HG03354 (cell line): ENCODE data around the gene ATP9B.

Experiments used
- ATAC-seq: cut with Tn5 transposase; IDR thresholded peaks from one replicate; pipeline ENCODE4 v1.9.1; 2021; ENCODE audit warnings: mild to moderate bottlenecking; ENCODE audit not compliant: unreplicated experiment, poor library complexity, severe bottlenecking

ATP9B gene

DNA sequence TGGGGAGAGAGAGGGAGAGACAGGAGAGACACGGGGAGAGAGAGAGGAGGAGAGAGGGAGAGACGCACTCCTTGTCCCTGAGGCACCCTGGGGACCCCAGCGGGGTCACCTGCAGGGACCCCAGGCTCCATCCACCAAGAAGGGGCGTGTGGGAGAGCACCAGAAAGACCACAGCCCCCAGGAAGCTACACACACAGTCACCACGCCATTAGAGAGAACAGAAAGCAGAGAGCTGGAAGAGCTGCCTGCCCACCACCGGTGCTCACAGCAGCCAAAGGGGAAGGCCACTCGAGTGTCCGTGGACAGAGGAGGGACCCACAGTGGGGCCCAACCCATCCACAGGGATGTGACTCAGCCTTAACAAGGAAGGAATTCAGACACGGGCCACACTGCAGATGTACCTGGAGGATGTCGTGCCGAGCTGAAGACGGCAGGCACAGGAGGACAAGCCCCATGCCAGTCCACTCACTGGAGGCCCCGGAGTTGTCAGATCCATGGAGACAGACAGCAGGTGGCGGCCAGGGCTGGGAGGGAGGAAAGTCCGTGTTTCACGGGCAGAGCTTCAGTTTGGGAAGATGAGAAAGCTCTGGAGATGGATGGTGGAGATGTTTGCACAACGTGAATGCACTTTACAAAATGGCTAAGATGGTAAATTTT lies 315.1 kb downstream of the ATP9B start:
- ATAC-seq: no peak

DNA sequence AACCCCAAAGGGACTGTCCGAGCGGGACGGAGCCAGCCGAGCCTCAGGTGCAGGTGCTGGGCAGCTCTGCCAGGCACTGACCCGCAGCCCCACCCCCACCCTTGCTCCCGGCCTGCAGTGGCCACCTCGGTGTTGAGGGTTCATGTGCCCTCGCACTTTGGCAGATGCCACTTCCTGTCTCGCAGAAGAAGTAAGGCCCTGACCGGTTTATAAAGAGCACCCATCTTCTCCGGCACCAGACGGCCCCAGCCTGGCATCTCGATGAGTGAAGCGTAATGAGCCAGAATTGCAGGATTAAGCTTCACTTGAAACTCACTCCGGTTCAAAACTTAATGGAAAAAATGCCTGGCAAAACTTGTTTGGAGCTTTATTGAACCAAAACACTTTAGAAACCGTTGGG lies 315.6 kb downstream of the ATP9B start:
- ATAC-seq: no peak

DNA sequence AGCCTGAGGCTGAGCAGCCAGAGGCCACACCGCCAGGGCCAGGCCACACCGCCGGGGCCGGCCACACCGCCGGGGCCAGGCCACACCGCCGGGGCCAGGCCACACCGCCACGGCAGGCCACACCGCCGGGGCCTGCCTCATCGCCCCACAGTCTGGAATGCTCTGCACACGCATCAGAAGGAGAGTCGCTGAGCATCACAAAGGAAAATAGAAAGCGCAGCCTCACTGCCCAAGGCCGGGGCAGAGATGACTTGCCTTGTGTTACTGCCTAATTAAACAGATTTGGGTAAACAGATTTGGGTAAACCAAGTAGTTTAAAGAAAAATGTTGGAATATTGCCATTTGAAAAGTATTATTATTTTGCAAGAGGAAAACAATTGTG lies 316.1 kb downstream of the ATP9B start:
- no peak for ATAC-seq

DNA sequence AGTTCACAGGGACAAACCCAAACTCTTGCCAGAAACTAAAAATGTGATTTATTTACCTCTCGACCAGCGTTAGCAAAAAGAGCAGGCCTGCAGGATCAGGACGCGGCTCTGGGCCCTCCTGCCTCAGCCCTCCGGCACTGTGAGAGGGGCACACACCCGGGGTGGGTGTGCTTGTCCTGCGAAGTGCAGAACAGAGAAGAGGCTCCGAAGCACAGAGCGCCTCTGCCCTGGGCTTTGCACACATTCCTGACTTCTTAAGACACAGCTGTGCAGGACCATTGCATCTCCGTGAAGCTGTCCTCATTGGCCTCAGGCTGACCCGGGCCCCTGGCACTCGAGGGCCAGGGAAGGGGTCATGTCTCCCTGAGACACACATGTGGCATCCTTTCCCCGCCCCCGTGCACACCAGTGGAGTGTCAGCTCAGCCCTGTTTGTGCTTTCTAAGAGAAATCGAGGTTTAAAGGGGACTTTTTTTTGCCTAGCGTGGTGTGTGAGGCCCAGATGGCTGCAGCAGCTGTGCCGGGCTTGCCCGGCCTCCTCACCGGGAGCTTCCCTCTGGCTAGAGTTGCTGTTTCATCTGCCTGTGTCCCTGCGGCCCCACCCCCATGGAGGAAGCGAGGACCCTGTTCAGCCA lies 316.6 kb downstream of the ATP9B start:
- ATAC-seq: no peak

DNA sequence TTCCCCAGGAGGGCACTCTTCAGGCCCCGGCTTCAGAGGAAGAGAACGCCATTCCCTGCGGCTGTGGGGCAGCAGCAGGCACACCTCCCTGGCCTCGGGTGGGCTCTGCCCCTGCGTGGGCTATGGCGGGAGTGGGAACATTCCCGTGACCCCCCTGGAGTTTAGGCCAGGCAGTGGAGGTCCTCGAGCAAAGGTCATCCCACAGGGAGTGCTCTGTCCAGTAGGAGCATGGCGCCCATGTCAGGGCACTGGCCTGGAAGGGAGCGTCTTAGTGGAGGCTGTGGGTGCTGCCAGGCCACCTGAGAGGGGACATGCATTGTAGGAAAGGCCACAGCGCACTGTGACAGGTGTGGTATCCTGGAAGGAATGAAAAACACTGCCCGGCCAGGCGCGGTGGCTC lies 317.4 kb downstream of the ATP9B start:
- ATAC-seq: no peak

DNA sequence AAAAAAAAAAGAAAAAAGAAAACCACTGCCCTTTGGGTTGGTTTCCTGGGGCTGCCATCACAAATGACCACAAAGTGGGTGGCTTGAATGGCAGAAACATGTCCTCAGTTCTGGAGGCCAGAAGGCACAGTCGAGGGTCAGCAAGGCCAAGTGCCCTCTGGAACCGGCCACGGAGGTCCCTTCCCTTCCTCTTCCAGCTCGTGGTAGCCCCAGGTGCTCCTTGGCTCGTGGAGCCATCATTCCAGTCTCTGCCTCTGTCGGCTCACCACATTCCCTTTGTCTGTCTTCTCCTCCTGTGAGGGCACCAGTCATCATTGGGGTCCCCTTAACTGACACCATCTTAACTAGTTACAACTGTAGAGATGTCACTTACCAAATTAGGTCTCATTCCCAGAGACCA lies 318.0 kb downstream of the ATP9B start:
- no peak for ATAC-seq

DNA sequence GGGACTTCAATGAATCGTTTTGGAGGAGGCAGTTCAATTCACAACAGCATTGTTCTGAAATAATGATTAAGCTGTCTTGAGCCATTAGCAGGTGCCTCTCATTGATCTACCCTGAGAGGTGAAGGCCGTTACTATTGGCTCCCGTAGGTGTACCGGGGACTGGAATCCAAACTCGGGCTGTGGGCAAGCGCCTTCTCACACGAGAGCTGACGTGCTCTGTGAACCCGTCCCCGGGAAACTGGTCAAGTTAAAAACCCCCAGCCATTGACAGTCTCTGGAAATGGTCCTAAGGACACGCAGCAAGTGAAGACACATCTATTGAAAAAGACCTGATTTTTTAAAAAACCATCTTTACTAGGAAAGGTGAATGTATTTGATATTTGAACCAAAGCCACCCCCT lies 318.4 kb downstream of the ATP9B start:
- ATAC-seq: no peak

DNA sequence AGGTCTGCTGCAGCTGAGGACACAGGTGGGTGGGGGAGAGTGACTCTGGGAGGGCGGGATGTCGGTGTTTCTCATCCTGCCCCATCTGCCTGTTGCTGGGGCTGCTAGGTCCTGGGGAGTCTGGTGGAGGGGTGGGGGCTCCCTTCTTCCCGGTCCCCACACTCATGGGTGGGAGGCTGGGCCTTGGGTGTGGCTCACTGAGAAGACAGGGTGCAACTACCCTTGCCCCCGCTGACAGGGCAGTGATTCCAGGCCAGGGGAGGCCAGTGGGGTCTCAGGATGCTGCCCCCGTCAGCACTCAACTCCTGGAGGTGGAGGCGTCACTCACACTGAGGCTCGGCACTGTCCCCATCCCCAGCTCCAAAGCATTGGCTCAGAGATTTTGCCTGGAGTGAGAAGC lies 318.8 kb downstream of the ATP9B start:
- no peak for ATAC-seq

DNA sequence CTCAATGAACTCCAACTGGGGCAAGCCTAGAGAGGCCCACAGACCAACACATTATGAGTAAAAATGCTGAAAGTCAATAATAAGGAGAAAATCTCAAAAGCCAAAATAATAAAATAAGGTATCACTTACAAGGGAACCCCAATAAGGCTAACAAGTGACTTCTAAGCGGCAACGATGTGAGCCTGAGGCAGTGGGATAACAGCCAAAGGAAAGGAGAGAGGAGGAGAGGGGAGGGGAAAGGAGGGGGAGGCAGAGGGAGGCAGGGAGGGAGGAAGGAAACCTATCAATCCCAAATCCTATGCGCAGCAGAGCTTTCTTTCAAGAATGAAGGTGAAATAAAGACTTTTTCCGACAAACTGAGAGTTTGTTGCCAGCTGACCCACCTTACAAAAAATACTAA lies 320.5 kb downstream of the ATP9B start:
- ATAC-seq: no peak

DNA sequence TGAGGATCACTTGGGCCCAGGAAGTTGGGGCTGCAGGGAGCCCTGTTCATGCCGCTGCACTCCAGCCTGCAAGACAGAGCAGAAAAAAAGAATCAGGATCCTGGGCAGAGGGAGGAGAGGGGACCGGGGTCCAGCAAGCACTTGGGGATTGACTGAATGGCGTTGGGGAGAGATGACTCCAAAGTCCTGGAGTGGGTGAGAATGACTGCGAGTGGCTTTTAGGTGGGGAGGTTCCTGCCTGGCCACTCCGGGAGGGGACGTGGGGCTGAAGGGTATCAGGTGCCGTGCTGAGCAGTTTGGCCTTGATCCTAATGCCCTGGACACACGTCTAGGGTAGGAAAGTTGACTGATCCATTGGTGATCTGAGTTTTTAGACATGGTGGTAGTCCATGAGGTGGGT lies 323.0 kb downstream of the ATP9B start:
- no peak for ATAC-seq

DNA sequence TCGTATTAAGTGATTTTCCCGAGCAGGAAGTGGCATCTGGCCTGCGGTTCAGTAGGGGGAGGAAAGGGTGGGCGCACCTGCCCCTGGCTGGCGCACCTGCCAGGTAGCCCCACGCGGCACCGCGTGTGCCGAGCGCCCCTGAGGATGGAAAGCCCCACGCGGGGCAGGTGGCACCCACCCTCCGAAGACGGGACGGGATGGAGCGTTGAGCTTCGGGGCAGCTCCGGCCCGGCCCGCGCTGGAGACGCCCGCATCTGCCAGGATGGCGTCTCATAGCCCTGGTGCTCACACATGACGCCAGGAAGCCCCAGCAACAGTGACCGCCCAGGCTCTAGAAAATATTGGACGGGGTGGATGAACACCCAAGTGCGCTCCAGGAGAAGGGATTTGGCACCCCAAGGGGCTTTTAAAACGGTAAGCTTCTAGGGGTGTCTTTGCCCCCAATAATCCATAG lies 324.0 kb downstream of the ATP9B start:
- ATAC-seq: no peak

DNA sequence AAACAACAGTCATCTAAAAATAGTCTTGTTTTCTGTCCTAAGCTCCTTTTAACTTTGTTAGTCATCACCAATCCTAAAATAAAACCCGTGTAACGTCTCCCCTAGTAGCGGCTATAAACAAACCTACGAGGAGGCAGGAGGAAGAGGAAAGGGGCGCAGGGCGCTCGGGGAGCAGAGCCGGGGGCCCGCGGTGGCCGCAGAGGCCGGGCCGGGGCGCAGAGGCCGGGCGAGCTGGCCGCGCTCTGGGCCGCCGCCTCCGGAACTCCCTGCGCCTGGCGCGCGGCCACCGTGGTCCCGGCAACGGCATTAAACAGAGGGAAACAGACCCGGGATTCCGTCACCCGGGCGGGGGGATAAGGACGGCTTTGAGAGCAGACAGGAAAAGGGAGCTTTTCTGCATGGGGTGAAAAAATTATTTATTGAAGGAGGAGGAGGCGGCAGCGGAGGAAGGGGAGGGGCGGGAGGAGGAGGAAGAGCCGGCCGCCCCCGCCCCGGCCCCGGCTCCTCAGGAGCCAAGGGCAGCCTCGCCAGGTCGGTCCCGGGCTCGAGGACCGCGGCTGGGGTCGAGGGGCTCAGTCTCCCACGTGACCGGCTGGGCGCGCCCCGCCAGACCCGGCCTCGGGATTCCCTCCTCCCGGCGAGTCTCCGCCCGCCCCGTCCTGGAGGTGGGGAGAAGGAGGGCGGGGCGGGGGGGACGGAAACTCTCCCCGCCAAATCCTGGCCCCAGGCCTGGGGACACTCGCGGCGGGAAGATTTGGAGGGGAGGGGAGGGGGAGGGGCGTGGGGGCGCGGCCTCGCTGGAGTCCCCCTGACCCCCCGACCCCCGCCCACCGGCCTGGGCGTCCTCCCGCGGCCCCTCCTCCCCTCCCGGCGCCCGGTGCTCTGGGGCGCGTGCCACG lies 324.7 kb downstream of the ATP9B start:
- ATAC-seq: peak; percentile 26

DNA sequence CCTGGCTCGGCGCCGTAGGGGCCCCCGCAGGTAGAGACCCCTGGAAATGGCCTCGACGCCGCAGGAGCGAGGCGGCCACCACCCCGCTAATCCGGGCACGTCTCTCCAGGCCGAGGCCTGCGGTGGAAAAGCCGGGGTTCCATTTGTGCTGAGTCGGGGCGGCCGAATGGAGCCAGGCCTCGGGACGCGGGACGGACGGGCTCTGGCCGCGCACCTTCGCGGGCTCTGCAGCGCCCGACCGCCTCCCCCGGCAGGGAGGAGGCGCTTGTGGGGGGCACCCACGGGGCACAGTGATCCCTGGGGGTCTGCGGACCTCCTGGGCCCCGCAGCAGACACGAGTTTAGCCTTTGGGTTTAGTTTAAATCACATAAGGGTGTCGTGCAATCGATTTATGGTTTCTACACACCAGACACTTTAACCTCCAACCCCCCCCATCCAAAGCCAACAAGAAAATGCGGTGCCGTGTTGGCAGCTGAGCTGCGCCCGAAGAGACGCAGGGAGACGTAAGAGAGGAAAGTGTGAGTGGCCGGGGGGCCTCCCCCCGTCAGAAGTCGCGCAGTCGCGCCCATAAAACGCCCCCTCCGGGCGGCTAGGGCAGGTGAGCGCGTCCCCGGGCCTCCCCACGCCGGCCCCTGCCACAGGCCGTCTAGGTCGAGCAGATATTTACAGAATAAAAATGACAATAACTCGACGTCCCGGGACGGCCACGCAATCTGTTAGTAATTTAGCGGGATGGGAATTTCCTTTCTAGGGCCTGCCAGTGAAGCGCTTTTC lies 325.5 kb downstream of the ATP9B start:
- ATAC-seq: peak; percentile 23

DNA sequence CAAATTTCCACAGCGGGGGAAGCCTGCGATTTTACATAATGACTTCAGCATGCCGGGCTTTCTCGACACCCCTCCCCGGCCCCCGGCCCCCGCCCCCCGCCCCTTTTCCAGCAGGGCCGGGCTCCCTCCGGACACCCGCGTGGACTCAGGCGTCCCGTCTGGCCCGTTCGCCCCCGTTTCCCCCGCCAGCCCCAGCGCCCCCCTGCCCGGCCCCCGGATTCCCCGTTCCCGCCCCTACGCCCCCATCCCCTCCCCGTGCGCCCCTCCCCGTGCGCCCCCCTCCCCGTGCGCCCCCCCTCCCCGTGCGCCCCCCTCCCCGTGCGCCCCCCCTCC lies 326.1 kb downstream of the ATP9B start:
- ATAC-seq: no peak

DNA sequence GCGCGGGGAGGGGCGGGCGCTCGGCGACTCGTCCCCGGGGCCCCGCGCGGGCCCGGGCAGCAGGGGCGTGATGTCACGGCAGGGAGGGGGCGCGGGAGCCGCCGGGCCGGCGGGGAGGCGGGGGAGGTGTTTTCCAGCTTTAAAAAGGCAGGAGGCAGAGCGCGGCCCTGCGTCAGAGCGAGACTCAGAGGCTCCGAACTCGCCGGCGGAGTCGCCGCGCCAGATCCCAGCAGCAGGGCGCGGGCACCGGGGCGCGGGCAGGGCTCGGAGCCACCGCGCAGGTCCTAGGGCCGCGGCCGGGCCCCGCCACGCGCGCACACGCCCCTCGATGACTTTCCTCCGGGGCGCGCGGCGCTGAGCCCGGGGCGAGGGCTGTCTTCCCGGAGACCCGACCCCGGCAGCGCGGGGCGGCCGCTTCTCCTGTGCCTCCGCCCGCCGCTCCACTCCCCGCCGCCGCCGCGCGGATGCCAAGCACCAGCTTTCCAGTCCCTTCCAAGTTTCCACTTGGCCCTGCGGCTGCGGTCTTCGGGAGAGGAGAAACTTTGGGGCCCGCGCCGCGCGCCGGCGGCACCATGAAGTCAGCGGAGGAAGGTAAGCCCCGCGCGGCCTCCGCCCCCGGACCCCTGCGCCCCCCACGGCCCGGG lies 326.7 kb downstream of the ATP9B start, which contains the start of gene NFATC1:
TSS of gene NFATC1 (plus strand) at position 170 of the 644 bp plus-strand sequence. CDS start at position 465, 295 bp downstream.
- no peak for ATAC-seq

DNA sequence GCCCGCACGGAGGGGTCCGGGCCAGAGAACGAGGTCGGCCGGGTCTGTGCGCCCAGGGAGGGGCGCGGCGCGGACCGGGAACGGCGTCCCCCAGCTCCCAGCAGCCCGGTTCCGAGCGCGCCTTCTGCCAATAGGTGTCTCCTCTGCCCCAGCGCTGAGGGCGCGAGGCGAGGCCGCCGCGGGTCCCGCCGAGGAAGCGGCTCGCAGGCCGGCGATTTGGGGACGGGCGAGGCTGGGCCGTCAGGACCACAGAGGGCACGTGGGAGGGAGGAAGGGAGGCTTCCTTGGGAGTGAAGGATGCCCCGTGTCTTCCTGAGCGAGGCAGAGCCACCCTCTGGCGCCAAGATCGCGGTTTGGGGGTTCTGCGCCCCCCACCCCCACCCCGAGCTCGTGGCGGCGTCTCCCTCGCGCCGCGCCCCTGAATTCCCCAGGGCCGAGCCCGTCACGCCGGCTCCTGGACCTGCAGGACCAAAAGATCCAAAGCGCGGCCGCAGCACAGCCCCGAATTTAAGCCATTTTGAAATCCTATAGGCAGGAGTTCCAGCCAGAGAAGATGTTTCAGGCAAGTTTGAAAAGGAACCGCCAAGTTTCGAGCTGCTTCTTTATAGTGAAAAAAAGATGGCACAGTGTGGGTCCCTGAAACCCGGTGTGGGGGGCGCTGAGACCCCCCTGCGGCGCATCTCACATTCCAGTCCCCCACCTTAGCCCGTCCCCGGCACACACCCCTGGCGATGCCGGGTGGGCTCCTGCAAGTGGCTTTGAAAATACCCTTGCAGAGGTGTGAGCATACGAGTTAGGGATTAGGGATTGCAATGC lies 327.4 kb downstream of the ATP9B start:
- ATAC-seq: no peak

DNA sequence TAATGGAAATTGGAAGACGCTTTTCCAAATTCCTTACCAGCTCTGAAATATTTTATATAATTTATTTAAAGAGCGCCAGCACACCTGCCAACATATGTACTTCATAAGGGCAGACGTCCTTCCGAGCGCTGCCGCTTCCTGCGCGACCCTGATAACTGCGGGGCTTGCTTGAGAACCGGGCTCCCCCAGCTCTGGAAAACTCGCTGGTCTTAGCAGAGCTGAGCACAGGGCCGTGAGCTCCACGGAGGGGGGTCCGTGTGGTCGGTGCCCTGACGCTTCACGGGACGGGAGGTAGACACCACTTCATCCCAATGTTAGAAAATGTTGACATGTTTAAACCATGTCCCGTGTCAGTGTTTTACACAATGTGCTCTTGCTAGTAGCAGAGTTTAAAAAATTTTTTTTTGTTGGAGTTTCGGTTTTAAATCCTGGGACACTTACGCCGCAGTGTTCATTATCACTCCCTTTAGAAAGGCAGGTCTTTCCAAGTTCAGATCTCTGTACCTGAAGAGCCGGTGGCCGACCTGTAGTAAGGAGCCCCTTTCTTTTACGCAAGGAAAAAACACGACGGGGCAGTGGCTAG lies 328.1 kb downstream of the ATP9B start:
- no peak for ATAC-seq
